Medulla oblongata (tissue), 1 donor: ENCODE measurements around the gene FGB.
"Not testable (repeated sequence)": the region's sequence is repeated elsewhere in the genome, so short reads cannot be mapped to it uniquely, and the experiment has no call there.

Experiments used
- DNase-seq: peaks from one replicate; pipeline ENCODE4 v3.0.0-alpha.2; 2015; ENCODE audit errors: extremely low spot score

FGB gene

DNA sequence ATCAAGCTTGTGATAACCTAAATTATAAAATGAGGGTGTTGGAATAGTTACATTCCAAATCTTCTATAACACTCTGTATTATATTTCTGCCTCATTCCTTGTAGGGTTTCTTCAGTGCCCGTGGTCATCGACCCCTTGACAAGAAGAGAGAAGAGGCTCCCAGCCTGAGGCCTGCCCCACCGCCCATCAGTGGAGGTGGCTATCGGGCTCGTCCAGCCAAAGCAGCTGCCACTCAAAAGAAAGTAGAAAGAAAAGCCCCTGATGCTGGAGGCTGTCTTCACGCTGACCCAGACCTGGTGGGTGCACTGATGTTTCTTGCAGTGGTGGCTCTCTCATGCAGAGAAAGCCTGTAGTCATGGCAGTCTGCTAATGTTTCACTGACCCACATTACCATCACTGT, 2.9 kb downstream of the FGB start:
- no peak for DNase-seq

DNA sequence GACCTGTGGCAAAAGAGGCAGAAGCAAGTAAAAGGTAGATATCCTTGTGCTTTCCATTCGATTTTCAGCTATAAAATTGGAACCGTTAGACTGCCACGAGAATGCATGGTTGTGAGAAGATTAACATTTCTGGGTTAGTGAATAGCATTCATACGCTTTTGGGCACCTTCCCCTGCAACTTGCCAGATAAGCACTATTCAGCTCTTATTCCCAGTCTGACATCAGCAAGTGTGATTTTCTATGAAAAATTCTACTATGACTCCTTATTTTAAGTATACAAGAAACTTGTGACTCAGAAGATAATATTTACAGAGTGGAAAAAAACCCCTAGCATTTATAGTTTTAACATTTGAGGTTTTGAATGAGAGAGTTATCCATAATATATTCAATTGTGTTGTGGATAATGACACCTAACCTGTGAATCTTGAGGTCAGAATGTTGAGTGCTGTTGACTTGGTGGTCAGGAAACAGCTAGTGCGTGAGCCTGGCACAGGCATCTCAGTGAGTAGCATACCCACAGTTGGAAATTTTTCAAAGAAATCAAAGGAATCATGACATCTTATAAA, 3.9 kb downstream of the FGB start:
- DNase-seq, result no peak

DNA sequence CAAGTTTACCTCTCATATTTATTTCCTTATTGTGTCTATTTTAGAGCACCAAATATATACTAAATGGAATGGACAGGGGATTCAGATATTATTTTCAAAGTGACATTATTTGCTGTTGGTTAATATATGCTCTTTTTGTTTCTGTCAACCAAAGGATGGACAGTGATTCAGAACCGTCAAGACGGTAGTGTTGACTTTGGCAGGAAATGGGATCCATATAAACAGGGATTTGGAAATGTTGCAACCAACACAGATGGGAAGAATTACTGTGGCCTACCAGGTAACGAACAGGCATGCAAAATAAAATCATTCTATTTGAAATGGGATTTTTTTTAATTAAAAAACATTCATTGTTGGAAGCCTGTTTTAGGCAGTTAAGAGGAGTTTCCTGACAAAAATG, 6.2 kb downstream of the FGB start:
- DNase-seq, result no peak

DNA sequence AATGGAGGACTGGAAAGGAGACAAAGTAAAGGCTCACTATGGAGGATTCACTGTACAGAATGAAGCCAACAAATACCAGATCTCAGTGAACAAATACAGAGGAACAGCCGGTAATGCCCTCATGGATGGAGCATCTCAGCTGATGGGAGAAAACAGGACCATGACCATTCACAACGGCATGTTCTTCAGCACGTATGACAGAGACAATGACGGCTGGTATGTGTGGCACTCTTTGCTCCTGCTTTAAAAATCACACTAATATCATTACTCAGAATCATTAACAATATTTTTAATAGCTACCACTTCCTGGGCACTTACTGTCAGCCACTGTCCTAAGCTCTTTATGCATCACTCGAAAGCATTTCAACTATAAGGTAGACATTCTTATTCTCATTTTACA, 6.8 kb downstream of the FGB start:
- no peak for DNase-seq

DNA sequence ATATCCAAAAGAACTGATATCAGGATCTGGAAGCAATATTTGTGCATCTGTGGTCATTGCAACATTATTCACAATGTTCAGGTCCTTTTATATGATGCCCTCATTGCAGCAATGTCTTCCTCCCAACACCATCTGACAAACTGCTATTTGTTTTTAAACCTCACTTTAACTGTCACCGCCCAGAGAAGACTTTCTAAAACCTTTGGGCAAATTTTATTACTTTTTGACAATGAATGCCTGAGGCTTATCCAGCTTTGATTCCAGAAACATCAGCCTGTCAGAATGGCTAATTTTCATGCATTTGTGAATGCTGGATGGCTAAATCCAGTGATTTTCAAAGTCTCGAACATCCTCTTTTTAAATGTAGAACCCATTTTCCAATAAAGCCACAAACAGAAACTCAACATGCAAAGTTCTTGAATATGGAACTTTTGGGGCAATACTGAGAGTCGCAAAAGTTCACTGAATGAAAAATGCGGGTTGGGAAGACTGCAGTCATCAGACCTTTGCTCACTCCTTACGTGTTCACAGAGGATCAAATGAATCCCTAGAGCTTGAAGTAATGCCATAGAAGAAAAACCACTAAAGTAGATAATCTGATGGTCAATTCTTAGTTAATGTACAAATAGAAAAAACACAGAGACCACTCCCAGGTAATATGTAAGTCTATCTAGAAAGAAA, 10.5 kb downstream of the FGB start:
- DNase-seq, result no peak

DNA sequence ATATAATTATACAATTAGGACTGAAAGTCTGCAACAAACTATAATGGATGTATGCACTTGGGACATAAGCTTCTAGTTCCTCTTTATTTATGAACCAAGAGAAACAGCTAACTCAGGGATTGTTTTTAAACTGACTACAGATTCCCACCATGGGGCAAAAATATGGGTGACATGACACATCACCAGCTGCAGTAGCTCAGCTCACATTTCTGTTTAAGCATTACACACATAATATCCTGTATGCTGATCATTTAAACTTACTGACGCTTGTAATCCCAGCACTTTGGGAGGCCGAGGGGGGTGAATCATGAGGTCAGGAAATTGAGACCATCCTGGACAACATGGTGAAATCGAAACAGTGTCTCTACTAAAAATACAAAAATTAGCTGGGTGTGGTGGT, 11.5 kb downstream of the FGB start:
- no peak for DNase-seq

DNA sequence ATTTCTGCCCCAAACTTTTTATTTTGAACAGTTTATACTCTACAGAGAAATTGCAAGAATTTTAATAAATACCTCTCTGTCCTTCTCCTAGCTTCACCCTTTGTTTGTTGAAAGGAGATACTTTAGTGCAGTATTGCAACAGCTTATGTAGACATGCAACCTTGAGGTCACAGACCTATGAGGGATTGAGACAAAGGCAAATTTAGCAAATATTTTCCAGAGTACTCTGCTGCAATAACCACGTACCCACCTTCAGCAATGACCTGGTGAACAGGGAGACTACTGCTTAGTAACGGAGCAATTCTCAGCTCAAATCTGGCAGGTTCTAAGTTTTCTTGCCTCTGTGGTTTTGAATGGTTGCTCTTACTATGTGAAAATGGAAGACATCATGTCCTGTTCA, 14.5 kb downstream of the FGB start:
- DNase-seq, result no peak

DNA sequence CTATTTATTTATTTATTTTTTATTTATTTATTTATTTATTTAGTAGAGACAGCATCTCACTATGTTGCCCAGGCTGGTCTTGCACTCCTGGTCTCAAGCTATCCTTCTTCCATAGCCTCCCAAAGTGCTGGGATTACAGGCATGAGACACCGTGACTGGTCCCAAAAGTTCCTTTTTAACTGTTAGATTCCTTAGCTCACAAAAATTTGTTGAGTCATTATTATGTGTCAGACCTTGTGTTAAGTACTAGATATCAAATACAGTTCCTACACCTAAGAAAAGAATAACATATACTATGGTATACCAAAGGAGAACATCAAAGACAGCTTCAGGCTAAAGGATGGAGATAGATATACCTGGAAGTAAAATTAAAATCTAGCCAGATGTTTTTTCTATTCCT, 16.1 kb downstream of the FGB start:
- no peak for DNase-seq

DNA sequence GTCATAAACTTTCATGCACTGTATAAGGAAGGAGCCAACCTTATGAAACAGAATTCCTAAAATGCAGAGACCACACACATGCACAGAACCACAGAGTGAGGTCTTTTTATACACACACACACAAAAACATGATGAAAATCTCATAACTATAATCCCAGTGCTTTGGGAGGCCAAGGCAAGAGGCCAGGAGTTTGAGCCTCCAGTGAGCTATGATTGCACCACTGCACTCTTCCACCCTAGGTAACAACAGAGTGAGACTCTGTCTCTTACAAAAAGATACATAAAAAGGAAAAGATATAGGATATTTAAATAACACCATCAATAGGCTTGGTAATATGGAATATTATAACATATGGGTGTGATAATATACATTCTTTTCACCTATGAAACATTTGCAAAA, 17.1 kb downstream of the FGB start:
- no peak for DNase-seq

DNA sequence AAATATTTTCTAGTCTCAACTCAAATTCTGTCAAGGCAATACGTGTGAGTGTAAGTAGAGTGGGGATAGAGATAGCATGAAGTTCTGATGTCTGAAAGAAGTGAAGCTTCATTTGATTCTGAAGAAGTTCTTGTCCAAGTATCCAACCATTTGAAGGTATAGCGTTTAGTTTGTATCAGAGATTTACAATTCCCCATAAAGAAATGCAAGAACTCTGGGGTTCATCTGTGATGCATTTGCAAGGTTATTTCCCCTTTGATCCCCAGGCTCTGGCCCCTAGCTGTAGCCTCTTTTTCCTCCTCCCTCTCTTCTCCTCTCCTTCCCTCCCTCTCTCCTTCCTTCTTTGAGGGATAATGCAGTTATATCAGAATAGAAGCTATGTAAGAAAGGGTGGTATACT, 19.9 kb downstream of the FGB start:
- DNase-seq, result no peak

DNA sequence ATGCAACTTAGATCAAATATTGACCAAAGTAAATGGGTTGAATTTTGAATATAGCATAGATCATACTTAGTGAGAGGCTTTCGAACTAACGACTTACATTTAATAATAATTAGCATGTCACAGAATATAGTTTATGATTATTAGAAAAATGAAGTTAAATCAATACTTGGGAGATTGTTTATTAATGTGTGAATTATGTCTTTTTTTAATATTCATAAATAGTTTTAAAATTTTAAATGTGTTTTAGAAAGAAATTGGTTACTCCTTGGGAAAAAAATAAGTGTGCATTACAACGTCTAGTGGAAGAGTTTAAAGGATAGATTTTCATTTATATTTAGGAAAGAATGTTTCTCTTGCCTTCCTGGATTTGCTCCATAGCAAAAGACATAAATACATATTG, 20.4 kb downstream of the FGB start:
- no peak for DNase-seq

DNA sequence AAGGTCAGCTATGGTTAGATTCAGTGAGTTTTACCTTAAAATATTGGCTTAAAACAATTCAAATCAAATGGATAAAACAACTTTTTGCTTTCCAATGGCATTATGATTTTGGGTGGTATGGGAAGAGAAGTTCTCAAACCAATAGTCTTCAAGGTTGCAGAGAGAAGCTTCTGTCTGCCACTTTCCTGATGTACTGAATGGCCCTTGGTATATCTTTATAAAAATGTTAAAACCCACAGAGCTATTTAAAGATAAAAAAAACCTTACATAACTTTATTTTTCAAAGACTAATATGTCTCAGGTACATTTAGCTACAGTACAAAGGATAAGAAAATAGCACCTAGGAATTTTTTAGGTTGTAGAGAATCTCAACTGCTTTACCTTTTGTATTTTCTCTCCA, 20.9 kb downstream of the FGB start:
- DNase-seq, result no peak

DNA sequence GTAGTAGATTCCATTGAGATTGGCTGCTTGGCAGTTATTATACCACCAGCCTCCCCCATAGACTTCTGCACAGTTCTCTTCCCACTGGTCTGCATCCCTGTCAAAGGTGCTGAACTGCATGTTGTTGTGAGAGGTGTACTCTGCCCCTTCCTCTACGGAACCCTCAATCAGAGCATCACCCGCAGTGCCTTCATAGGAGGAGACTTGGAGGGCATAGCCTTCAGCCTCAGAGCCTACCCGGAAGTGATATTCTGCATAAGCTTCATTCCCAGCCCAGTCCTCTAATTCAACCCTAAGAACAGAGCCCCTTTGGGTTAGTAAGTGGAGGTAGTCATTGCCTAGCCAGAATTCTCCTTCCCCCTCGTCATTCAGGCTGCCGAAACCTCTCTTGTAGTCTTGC, 21.4 kb downstream of the FGB start:
- DNase-seq, result no peak

DNA sequence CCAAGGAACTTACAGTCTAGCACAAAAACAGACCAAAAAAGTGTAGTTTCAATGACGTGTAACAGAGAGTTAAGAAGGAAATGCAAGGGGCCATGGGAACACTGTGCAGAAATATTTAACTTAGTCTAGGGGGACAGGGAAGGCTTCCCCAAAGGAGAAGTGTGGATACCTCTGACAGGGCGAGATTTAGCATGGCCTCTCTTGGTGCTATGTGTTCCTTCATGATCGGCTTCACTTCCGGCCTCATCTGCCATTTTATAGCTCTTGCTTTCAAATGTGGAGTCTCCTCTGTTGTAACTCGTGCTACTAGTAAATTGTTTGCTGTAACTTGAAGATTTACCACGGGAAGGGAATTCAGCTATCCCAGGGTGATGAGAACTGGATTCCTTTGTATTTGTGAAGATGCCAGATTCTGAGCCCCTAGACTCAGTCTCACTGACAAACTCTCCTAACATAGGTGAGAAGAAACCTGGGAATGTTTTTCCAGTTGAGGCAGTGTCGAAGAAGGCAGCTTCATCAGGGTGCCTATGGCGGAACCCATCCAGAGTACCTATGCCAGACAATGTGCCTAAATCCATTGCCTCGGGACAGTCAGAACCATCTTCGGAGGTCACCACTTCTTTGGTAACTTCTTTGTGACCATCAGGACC, 22.7 kb downstream of the FGB start:
- no peak for DNase-seq

DNA sequence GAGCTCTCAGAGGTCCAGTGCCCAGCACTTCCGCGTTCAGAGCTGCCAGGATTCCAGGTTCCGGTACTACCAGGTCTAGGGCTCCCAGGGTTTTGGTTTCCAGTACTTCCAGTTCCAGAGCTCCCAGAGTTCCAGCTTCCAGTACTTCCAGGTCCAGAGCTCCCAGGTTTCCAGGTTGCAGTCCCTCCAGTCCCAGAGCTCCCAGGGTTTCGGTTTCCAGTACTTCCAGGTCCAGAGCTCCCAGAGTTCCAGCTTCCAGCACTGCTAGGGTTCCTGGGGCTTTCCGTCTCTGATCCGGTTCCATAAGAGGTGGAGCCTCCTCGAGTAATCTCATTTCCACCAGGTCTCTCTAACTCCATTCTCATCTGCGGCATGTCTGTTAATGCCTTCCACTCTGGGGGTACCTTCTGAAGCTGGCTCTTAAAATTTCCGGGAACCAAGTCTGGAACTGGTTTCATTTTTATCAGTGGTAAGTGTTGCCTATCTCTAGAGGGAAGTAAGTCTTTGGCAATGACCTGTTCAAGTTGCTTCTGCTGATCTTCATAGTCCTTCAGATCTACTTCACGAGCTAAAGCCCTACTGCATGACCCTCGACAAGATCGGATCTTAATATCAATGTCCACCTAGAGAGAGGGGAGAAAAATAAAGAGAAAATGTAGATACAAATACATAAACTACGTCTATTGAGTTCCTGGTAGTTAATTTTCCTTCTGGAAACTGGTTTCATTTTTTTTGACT, 23.7 kb downstream of the FGB start:
- no peak for DNase-seq

DNA sequence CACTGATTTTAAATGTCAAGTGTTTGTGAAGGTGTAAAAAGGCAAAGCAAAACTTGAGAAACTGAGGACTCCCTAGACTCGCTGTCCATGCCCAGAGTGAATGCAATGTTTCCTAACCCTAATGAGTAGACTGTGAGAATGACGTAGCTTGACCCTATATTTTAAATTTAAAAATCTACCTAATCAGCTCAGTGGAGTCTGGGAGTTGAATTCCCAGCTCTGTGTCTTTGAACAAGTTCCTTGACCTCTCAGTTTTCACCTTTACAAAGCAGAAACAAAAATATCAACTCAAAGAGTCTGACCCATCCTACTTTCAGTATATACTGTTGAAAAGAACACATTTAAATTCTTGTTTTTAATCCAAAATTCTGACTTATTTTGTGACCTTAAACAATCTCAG, 25.4 kb downstream of the FGB start:
- DNase-seq, result no peak

DNA sequence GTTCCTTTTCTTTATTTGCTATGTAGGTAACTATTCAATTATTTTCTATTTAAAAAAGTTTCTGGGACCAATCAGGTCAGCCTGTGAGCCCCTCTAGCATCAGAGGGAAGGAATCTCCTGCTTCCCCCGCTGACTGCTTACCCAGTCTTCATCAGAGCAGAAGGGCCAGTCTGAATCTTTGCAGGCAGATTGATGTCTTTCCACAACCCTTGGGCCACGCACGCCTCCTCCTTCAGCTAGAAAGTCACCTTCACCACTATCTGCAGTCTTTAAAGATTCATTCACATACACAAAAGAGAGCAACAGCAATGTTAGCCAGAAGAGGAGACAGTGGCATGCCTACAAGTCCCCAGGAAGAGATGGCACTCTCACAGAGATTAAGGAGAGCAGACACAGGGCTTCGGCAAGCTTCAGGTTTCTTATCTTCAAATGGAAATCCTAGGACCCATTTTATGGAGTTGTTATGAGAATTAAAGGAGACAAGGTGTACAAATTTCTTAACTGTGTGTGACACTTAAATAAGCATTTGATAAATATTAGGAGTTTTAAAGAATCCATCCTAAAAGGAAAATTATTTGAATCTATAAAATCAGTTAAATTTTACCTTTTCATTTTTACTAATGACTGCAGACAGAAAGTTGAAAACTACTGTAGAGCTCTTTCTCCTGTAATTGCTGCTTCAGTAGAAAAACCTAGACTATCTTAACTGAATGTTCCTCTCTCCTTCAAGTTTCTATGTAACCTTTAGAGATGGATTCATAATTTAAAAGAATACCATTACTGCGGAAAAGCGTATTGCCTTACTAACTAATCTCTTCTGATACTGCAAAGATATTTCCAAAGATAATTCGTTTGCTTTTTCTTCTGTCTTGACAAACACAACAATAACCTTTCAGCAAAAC, 26.7 kb downstream of the FGB start:
- DNase-seq, result no peak

DNA sequence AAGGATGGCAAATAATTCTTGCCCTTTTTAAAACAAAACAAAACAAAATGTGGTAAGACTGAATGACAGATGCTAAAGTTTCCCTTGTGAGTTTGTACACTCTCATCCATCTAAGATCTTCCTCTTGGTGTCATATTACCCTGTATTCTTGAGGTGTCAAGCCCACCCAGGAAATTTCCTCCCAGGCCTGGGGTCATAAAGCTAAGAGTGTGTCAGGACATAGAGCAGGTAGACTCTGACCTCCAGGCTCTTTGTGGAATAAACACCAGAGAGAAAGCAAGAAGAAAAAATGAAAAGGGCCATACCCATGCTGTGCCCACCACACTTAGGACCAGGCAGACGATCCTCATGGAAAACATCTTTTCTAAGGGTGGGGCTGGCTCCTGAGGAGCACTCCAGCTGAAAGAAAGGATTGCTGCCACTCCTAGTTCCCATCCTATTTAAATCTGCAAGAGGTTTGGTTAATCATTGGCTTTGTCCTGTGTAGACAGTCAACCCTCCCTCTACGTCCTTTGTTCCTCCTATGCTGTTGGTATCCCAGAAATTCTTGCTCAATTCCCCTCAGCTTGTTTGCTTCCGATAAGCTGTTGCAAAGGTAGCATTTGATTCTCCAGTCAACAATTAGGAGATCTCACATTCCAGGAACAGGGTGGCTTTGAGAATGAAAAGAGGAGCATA, 27.7 kb downstream of the FGB start, which contains the start of gene FGA:
Gene FGA (minus strand): TSS at position 414 of the 678 bp plus-strand sequence. CDS start 55 bp downstream, at position 359.
- no peak for DNase-seq

DNA sequence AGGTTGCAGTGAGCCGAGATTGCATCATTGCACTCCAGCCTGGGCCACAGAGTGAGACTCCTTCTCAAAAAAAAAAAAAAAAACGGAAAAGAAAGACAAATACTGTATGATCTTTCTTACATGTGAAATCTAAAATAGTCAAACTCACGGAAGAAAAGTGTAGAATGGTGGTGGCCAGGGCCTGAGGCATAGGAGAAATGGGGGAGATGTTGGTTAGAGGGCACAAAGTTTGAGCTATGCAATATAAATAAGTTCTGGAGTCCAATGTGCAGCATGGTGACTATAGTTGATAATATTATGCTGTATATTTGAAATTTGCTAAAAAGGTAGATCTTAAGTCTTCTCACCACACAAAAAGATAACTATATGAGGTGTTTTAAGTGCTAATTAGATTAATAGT, 29.1 kb downstream of the FGB start:
- no peak for DNase-seq

DNA sequence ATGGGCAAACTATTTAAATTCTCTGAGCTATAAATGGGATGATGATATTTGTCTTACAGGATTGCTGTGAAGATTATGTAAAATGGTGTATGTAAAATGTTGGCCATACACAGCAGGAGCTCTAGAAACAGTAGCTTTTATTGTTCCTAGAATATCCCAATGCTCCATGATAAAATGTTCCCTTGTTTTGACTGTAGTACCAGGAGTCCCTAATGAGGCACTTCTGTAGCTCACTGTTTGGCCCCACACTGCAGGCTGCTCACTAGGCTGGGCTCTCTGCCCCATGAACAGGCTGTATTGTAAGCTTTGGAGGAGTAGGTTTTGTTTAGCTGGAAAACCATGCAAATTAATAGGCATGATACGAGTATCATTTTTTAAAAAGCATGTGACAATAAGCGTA, 31.1 kb downstream of the FGB start:
- peak; percentile 85 for DNase-seq

DNA sequence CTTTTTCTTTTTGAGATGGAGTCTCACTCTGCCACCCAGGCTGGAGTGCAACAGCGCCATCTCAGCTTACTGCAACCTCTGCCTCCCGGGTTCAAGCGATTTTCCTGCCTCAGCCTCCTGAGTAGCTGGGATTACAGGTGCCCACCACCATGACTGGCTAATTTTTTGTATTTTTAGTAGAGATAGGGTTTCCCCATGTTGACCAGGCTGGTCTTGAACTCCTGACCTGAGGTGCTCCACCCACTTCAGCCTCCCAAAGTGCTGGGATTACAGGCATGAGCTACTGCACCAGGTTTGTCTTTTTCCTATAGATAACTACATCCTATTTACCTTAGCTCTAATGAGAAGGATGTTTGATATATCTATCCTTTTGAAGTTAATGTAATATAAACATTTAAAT, 31.5 kb downstream of the FGB start:
- DNase-seq, result not testable (repeated sequence)
